HCT116 (cell line): ENCODE measurements around the gene PRR3. TPM values are rescaled to one million over a fixed set of nuclear protein-coding genes. Genes with fewer than 3 reads are reported as not detected.
A peak's percentile ranks its signal among the peaks of the same experiment; 100 is the strongest.
"Not testable (repeated sequence)": the region's sequence is repeated elsewhere in the genome, so short reads cannot be mapped to it uniquely, and the experiment has no call there.

ENCODE experiments used
- ATAC-seq: fragments of 200-7000 bp; cut with Tn5 transposase; 2 replicates; pipeline ENCODE4 v1.9.1; 2020; ENCODE audit warnings: mild to moderate bottlenecking, moderate library complexity
- BruUV-seq: library from RNA; stranded (reverse); fragments of 400-500 nt; replicated peaks from 2 replicates; lab custom pipeline; 2021; lab: Mats Ljungman, UMichigan
- CTCF ChIA-PET: fragments of 300-600 bp; sonication (Branson Sonifier 250); formaldehyde crosslinking; loops from one replicate; lab custom pipeline; 2021; ENCODE audit warnings: antibody characterized with exemption; lab: Charles Lee
- POLR2A ChIA-PET: fragments of 300-600, 350-600 bp; sonication (Branson Sonifier 250); formaldehyde crosslinking; loops from one replicate; lab custom pipeline; 2021; ENCODE audit warnings: antibody characterized with exemption; lab: Charles Lee
- RAD21 ChIA-PET, 2 experiments: fragments of 300-600 bp; sonication (Branson Sonifier 250); formaldehyde crosslinking; loops; one replicate each; lab custom pipeline; 2023; ENCODE audit warnings: low total read pairs in 2 of 2; ENCODE audit not compliant: uncharacterized antibody in 2 of 2, unreplicated experiment in 2 of 2, low non-redundant PET in 1 of 2; lab: Charles Lee
- DNase-seq: peaks from one replicate; pipeline ENCODE4 v3.0.0-alpha.2; 2010; ENCODE audit warnings: low read depth, low spot score
- H2AFZ ChIP-seq: fragments of 200-600 bp; shearing (Covaris generic), sonication (generic); 2 replicates; pipeline ENCODE4 v1.6.1; 2017; ENCODE audit warnings: low read depth, mixed run types, mixed read lengths, antibody characterized with exemption, low read length; ENCODE audit not compliant: poor library complexity, severe bottlenecking
- H3K27ac ChIP-seq: 2 replicates; pipeline ENCODE4 v1.5.1; 2012; ENCODE audit warnings: low read depth, low read length
- H3K27me3 ChIP-seq: fragments of 200-600 bp; sonication (generic); 2 replicates; pipeline ENCODE4 v1.6.1; 2016; ENCODE audit warnings: mixed run types, low read length, mixed read lengths; ENCODE audit not compliant: insufficient read depth
- H3K36me3 ChIP-seq, 2 experiments: fragments of 200-500 bp in 1 of 2; fragments of 200-600 bp in 1 of 2; sonication (Bioruptor generic) in 1 of 2; sonication (generic) in 1 of 2; 2 replicates each; pipeline versions ENCODE4 v1.5.1 to v1.6.1; 2014 to 2016; ENCODE audit warnings: low read length in 2 of 2, inconsistent platforms in 1 of 2, mixed read lengths in 1 of 2, mixed run types in 1 of 2; ENCODE audit not compliant: insufficient read depth in 2 of 2, control insufficient read depth in 1 of 2
- H3K4me1 ChIP-seq, 2 experiments: fragments of 200-600 bp in 1 of 2; sonication (generic) in 1 of 2; 2 replicates each; pipeline versions ENCODE4 v1.5.1 to v1.6.1; 2012 to 2017; ENCODE audit warnings: low read length in 2 of 2, inconsistent platforms in 1 of 2, mild to moderate bottlenecking in 1 of 2, mixed read lengths in 1 of 2, mixed run types in 1 of 2, moderate library complexity in 1 of 2; ENCODE audit not compliant: insufficient read depth in 2 of 2, control insufficient read depth in 1 of 2
- H3K4me2 ChIP-seq: fragments of 200-600 bp; sonication (generic); 2 replicates; pipeline ENCODE4 v1.6.1; 2017; ENCODE audit warnings: mixed run types, low read length, mixed read lengths
- H3K4me3 ChIP-seq, 2 experiments: fragments of 200-600 bp in 1 of 2; sonication (generic) in 1 of 2; replicated peaks in 1 of 2; 2 replicates each; pipeline ENCODE4 v1.5.1; 2011 to 2016; ENCODE audit warnings: low read length in 2 of 2, control low read depth in 1 of 2, low read depth in 1 of 2, mild to moderate bottlenecking in 1 of 2, mixed read lengths in 1 of 2, mixed run types in 1 of 2
- H3K79me2 ChIP-seq: fragments of 200-600 bp; sonication (generic); 2 replicates; pipeline ENCODE4 v1.6.1; 2017; ENCODE audit warnings: mild to moderate bottlenecking, mixed run types, low read length, moderate library complexity, mixed read lengths; ENCODE audit not compliant: insufficient read depth
- H3K9ac ChIP-seq: fragments of 200-600 bp; sonication (generic); 2 replicates; pipeline ENCODE4 v1.6.1; 2016; ENCODE audit warnings: low read length, mixed read lengths
- H3K9me2 ChIP-seq: fragments of 200-600 bp; sonication (generic), shearing (Covaris generic); 2 replicates; pipeline ENCODE4 v1.6.1; 2017; ENCODE audit warnings: mixed run types, mild to moderate bottlenecking, moderate library complexity; ENCODE audit not compliant: insufficient read depth
- H3K9me3 ChIP-seq, 2 experiments: fragments of 200-500 bp in 1 of 2; fragments of 200-600 bp in 1 of 2; sonication (Bioruptor generic) in 1 of 2; sonication (generic) in 1 of 2; 2 replicates each; pipeline ENCODE4 v1.6.1; 2014 to 2017; ENCODE audit warnings: low read length in 2 of 2, mixed read lengths in 2 of 2, inconsistent platforms in 1 of 2, low read depth in 1 of 2, mild to moderate bottlenecking in 1 of 2, mixed run types in 1 of 2, moderate library complexity in 1 of 2; ENCODE audit not compliant: control insufficient read depth in 1 of 2, insufficient read depth in 1 of 2
- H4K20me1 ChIP-seq: fragments of 200-600 bp; sonication (generic), shearing (Covaris generic); 2 replicates; pipeline ENCODE4 v1.6.1; 2017; ENCODE audit warnings: mixed run types, mild to moderate bottlenecking, moderate library complexity; ENCODE audit not compliant: insufficient read depth
- CBX3 ChIP-seq: IDR thresholded peaks from 2 replicates; pipeline ENCODE4 v1.6.1; 2012; ENCODE audit warnings: low read depth
- CEBPB ChIP-seq: IDR thresholded peaks from 2 replicates; pipeline ENCODE4 v1.6.1; 2012; ENCODE audit warnings: low read depth
- EGR1 ChIP-seq: IDR thresholded peaks from 2 replicates; pipeline ENCODE4 v1.6.1; 2012; ENCODE audit warnings: low read depth
- ELF1 ChIP-seq: IDR thresholded peaks from 2 replicates; pipeline ENCODE4 v1.6.1; 2012; ENCODE audit warnings: low read depth, borderline replicate concordance
- EZH2phosphoT487 ChIP-seq: fragments of 200-600 bp; IDR thresholded peaks from 2 replicates; pipeline ENCODE4 v1.6.1; 2018; ENCODE audit warnings: antibody characterized with exemption, borderline replicate concordance
- FOSL1 ChIP-seq: IDR thresholded peaks from 2 replicates; pipeline ENCODE4 v1.6.1; 2012; ENCODE audit warnings: low read depth
- JUND ChIP-seq: IDR thresholded peaks from 2 replicates; pipeline ENCODE4 v1.6.1; 2012
- POLR2A ChIP-seq: IDR thresholded peaks from 2 replicates; pipeline ENCODE4 v1.7.0; 2011; ENCODE audit warnings: borderline replicate concordance; ENCODE audit not compliant: insufficient read depth, insufficient read length; ENCODE audit errors: extremely low read depth
- POLR2AphosphoS5 ChIP-seq: IDR thresholded peaks from 2 replicates; pipeline ENCODE4 v1.6.1; 2011; ENCODE audit warnings: mild to moderate bottlenecking, low read depth, low read length, moderate library complexity
- RAD21 ChIP-seq: IDR thresholded peaks from 2 replicates; pipeline ENCODE4 v1.6.1; 2012; ENCODE audit warnings: low read depth, mild to moderate bottlenecking
- SP1 ChIP-seq: IDR thresholded peaks from 2 replicates; pipeline ENCODE4 v1.6.1; 2012; ENCODE audit warnings: low read depth
- SRF ChIP-seq: IDR thresholded peaks from 2 replicates; pipeline ENCODE4 v1.6.1; 2012; ENCODE audit warnings: low read depth
- TCF7L2 ChIP-seq: IDR thresholded peaks from 2 replicates; pipeline ENCODE4 v1.7.0; 2011; ENCODE audit warnings: borderline replicate concordance, inconsistent platforms; ENCODE audit not compliant: insufficient read depth, insufficient read length; ENCODE audit errors: extremely low read depth
- ZFX ChIP-seq: fragments of 450-650 bp; IDR thresholded peaks from 2 replicates; pipeline ENCODE4 v1.6.1; 2017
- intact Hi-C: fragments of 100-400 bp; cut with micrococcal nuclease; formaldehyde crosslinking; loops from 2 replicates; pipeline ENCODE4 v1.10.0; 2022
- total RNA-seq: library from RNA; stranded (reverse); gene quantifications from one replicate; pipeline ENCODE4 v1.2.1, GENCODE V29; 2021; ENCODE audit not compliant: unreplicated experiment

PRR3 gene
- total RNA-seq, 1 experiment from 2014 or later, result 16.7 TPM

- intact Hi-C loops, result no loop called here
- POLR2A ChIA-PET, result no interaction called here
- no peak for TF ChIP-seq SRF
- TF ChIP-seq ZFX, result no peak
- TF ChIP-seq SP1, result no peak
- TF ChIP-seq JUND, result no peak
- no peak for TF ChIP-seq TCF7L2
- TF ChIP-seq EZH2phosphoT487, result no peak
- no peak for TF ChIP-seq ELF1
- no peak for TF ChIP-seq POLR2AphosphoS5
- no peak for TF ChIP-seq CEBPB
- TF ChIP-seq, all 23 proteins: peak for 0
- H3K9me2 ChIP-seq, result no peaks in the 10 kb centered on the region
- no peak overlapping the region for H3K4me2 ChIP-seq
- ChIA-PET RAD21 (no interaction called here), CTCF (no interaction called here)
- DNase-seq, result no peak
- no peaks in the 10 kb centered on the region for H3K79me2 ChIP-seq
- no peak overlapping the region for H3K27ac ChIP-seq
- no TSS peak for BruUV-seq
- H3K9ac ChIP-seq, result no peak overlapping the region
- H3K27me3 ChIP-seq, result no peaks in the 10 kb centered on the region
- H4K20me1 ChIP-seq, result no peaks in the 10 kb centered on the region
- H2AFZ ChIP-seq, result no peak overlapping the region
- no peak for ATAC-seq
- no peak overlapping the region for H3K4me3 ChIP-seq
- H3K4me1 ChIP-seq, result peaks cover 11 to 12% of the 10 kb centered on the region in 2 experiments; a peak in 3 of 4 replicates
- no peaks in the 10 kb centered on the region for H3K36me3 ChIP-seq
- H3K9me3 ChIP-seq, result no peaks in the 10 kb centered on the region
These were observed 42.0 kb upstream of the PRR3 start for GRCh38 chr6:30515106-30515505.

DNA sequence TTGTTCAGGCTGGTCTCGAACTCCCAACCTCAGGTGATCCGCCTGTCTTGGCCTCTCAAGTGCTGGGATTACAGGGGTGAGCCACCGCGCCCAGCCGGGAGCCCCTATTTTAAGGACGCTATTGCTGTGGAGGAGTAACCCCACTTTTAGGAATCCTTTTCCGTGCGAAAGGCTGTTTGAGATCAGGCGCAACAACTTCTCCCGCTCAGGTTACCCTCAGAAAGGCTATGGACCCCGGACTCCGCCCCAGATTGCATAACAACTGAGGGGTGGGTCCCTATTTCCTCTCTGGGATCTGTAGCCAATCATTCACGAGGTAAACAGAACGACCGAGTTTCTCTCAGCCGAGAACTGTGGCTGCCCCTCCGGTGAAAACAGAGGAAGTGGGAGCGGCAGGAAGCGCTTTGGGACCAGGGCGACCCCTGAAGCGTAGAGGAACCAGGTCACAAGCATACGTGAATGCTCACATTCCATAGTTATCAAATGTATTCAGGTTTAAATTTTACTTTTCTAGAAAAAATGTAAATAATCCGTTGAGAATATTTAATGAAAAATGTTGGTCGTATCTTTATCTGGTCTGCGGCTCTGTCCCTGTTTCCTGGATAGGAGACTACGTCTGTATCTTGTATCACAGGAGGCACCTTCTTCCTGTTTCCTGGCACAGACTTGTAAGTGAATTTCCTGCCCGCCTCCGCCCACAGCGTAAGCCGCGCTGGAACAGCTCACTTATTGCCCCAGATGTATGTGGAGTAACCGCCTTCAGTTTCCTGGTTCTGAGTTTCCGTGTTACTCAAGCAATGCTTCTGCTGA lies 40.9 kb upstream of the PRR3 start:
- ChIA-PET POLR2A (no interaction called here), RAD21 (no interaction called here), CTCF (interaction anchor here (0.8 to 0.9 kb wide), 2 partner anchors 25 to 29 kb away, joined by 3 to 4 read pairs; no protein-coding TSS in a partner anchor)
- Histone ChIP-seq H3K4me1 (peaks cover 11 to 22% of the 10 kb centered on the region in 2 experiments; a peak in 3 of 4 replicates), H3K4me3 (peak overlapping the region; percentile 42 to 50), H3K9me3 (no peaks in the 10 kb centered on the region), H3K27ac (peak overlapping the region; percentile 74), H3K27me3 (no peaks in the 10 kb centered on the region), H2AFZ (peak overlapping the region; percentile 33), H3K9me2 (no peaks in the 10 kb centered on the region), H3K4me2 (peak overlapping the region; percentile 66), H3K9ac (peak overlapping the region; percentile 51), H4K20me1 (no peaks in the 10 kb centered on the region), H3K79me2 (no peaks in the 10 kb centered on the region), H3K36me3 (no peaks in the 10 kb centered on the region)
- ATAC-seq, result peak; percentile 82
- TSS peak; percentile 68 for BruUV-seq
- TF ChIP-seq RAD21 (no peak), POLR2A (no peak), POLR2AphosphoS5 (peak; percentile 69), CBX3 (no peak), EGR1 (peak; percentile 61), SP1 (peak; percentile 21; the same call in 1 of the 2 replicates), ELF1 (peak; percentile 60), CEBPB (peak; percentile 90), FOSL1 (no peak)
- DNase-seq, result peak; percentile 61
- intact Hi-C loops, result loop anchor here (1.0 kb wide), 1 partner anchor 27 kb away; the partner anchor contains the start of gene HLA-E

DNA sequence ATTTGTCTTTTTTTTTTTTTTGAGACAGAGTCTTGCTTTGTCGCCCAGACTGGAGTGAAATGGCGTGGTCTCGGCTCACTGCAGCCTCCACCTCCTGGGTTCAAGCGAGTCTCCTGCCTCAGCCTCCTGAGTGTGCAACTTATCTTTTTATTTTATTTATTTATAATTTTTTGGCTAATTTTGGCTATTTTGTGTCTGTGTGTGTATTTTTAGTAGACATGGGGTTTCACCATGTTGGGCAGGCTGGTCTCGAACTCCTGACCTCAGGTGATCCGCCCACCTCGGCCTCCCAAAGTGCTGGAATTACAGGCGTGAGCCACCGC lies 40.4 kb upstream of the PRR3 start:
- ATAC-seq, H3K79me2 ChIP-seq, H3K27me3 ChIP-seq, H4K20me1 ChIP-seq, DNase-seq, BruUV-seq, H3K36me3 ChIP-seq, H3K9me3 ChIP-seq, POLR2A ChIA-PET, H3K9me2 ChIP-seq, RAD21 ChIA-PET: not testable (repeated sequence)
- H3K4me3 ChIP-seq, result peak overlapping the region; percentile 42 to 50
- peak overlapping the region; percentile 33 for H2AFZ ChIP-seq
- intact Hi-C loops, result loop anchor here (1.0 kb wide), 1 partner anchor 27 kb away; the partner anchor contains the start of gene HLA-E
- CTCF ChIA-PET, result interaction anchor here (0.8 kb wide), 1 partner anchor 28 kb away, joined by 3 read pairs; no protein-coding TSS in a partner anchor
- peaks cover 11 to 25% of the 10 kb centered on the region in 2 experiments; a peak in 3 of 4 replicates for H3K4me1 ChIP-seq
- H3K9ac ChIP-seq, result peak overlapping the region; percentile 51
- H3K4me2 ChIP-seq, result peak overlapping the region; percentile 66
- peak overlapping the region; percentile 74 for H3K27ac ChIP-seq
